Caki2 (cell line): ENCODE measurements around the gene ABCC10. TPM values are rescaled to one million over a fixed set of nuclear protein-coding genes. Genes with fewer than 3 reads are reported as not detected.
A peak's percentile ranks its signal among the peaks of the same experiment; 100 is the strongest.
"Not testable (repeated sequence)": the region's sequence is repeated elsewhere in the genome, so short reads cannot be mapped to it uniquely, and the experiment has no call there.

ENCODE experiments used
- DNase-seq: peaks from one replicate; pipeline ENCODE4 v3.0.0-alpha.2; 2015; ENCODE audit warnings: low read depth
- in situ Hi-C: cut with HindIII; loops from 2 replicates; pipeline ENCODE4 v1.10.0; 2016; ENCODE audit warnings: low sequenced_read_pairs, low pct_unique_long_range_greater_than_20kb, mixed read lengths
- total RNA-seq: library from RNA; depleted of rRNA; stranded (reverse); fragments of >200 nt; shearing (Covaris generic); gene quantifications from 2 replicates; pipeline ENCODE4 v1.2.3, GENCODE V29; 2014; ENCODE audit warnings: low replicate concordance

ABCC10 gene
- total RNA-seq, 1 experiment from 2014 or later: 4.5 TPM

DNA sequence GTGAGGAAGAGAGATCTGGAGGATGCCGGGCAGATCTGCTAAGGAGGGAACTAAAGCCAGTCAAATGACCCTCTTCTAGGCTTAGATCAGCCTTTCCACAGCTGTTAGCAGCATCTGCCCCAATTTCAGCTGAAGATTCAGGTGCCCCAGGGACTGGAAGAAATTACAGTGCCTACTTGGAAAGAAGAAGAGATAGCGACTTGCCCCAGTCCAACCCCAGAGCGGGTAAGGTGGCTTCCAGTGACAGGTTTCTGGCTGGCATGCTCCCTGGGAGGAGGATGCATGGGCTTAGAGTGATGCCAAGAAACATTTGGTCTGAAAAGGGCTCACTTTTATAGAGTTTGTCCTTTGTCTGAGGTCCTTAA is 50.6 kb downstream of the ABCC10 start:
- no peak for DNase-seq
- in situ Hi-C loops: no loop called here

DNA sequence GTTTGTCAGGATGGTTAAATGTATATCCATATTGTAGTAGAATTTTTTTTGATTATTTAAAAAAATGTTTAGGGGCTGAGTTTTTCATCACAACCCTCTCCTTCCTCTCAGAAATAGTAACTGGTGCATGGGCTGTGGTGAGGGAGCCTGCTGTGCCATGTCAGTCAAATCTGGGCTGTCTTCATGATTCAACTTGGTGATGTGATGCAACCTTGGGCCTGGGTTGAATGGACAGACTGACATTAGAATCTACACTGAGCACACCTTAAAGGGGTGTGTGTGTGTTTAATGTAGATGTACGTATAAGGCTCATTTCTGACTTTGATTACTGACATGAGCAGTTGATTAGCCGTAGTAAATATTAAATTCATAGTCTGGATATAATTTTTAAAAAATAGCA is 53.7 kb downstream of the ABCC10 start:
- no peak for DNase-seq
- in situ Hi-C loops: no loop called here

DNA sequence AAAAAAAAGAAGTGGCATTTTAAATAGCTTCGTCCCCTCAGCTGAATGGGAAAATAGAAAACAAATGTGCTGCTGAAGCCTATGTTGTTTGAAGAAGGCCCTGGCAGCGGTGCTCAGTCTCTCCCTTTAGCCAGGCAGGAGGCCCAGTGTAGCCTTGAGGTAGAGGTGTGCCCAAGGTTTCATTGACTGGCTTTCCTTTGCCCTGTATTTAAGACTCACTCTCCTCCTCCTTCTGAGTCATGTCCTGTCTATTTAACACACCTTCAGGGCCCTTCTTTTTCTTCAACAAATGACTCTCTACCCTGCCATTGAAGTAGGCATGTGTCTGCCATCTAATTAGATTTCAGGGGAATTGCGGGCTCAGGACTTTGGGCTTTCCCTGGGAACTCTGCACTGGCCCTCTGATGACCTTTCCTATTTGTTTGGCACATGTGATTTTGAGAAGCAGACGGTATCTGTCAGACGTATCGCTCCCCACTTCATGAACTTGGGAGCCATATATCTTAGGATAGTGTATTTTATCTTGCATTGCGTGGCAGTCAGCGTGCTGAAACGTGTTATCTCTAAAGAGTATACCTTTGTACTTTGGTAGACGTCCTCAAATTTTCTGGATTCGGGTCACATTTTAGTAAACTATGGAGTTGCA is 54.4 kb downstream of the ABCC10 start:
- DNase-seq: peak; percentile 35

GRCh38 chr6:43488667-43489276 is 61.4 kb downstream of the ABCC10 start:
- no peak for DNase-seq
- in situ Hi-C loops: no loop called here

More for the DNA sequence above, 54.4 kb downstream of the ABCC10 start:
- in situ Hi-C loops: no loop called here

DNA sequence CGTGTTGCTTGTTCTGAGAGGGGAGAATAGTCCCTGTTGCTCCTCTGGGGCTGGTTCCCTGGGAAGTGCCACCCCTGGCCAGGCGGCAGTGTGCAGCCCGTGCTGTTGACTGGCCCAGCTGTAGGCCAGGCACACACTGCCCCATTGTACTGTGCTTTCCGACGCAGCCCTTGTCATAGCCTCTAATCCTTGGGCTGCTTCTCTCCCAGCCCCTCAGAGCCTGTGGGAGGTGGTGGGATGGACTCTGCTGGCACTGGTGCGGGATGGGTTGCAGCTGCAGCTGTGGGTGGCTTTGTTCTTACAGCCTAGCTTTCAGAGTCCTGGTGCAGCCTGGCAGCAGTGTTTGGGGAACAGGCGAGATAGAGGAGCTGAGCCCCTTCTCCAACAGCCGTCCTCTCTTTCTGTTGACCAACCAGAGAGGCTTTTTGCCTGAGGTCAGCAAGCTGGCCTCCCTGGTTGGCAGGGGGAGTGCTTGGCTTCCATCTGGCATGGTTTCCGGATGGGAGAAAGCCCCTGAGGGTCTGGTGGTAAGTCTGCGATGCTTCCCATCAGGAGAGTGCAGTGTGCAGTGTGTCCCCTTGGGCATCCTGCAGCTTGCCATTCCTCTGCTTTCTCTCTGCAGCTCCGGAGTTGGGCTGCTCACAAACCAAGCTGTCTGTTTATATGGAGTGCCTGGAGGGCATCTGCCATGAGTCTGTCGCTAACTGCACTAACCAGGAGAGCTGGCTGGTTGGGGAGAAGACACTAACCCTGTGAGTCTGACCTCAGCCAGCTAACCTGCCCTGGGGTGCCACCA is 62.1 kb downstream of the ABCC10 start:
- DNase-seq: no peak
- in situ Hi-C loops: no loop called here

DNA sequence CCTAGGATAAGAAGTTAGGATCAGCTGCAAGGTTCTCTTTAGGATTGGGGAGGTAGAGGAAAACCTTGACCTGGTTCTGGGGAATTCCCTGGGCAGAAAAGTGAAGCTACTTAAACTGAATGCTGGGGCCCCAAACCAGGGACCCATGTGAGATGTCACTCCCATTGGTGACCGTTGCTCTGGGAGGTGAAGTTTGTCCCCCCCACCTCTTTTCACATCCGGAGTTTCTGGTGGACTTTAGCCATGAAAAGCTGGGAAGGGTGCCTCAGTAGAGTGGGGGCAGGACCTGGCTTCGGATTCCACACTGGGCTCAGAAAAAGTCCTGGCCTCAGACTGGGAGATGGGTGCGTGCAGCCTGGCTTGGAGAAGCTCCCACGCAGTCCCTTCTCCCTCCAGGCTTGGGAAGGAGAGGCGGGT is 63.2 kb downstream of the ABCC10 start:
- DNase-seq: no peak
- in situ Hi-C loops: no loop called here

DNA sequence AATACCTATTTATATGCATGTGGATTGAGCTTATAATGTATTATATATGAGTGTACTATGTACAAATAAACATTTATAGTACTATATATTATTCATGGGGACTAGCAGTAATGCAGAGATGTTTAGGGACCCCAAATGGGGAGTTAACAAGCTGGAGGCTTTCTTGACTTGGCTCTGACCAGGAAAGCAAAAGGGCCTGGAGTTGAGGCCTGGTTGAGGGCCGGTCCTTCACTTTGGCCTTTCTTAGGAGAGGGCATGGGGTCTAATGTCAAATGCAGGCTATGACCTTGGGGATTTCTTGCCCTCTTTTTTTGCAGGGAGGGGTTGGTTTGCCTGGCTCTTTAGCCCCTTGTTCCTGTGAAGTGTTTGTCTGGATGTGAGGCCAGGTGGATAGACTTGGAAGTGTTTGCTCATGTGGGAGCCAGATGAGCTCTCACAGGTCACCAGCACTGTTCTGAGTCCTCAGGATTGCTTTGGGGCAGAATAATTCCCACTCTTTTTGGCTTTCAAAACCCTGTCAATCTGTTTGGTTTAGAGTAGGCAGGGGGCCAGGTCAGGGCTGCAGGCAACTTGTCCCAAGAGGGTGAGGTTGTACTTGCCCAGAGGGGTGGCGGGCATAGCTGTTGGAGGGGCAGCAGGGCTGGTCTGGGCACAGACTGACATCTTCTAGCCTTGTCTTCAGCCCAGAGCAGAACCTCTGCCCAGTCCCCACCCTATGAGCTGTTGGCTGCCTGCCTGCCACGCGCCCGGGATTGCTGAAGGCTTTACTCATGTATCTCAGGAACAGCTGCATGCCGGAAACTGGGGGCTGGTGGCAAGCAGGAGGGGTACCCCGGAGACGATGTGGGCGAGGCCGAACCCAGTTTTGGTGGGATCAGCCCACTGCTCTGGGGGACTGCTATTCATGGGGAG is 64.7 kb downstream of the ABCC10 start:
- no peak for DNase-seq
- in situ Hi-C loops: no loop called here

DNA sequence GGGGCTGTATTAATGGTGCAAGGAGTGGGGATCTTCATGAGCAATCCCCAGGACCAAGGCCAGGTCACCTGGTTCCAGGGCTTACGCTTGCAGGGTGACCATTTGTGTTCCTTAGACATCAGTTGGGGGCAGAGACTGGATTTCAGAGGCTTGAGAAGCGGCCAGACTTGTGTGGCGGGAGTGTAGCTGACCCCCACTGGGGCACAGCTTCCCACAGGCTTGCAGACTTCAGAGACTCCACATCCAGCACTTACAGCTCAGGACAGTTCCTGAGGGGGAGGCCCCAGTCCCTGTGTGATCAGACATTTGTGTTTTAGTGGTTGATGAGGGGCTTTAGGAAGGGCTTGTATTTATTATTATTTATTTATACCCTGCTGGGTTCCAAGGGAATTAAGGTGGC is 65.3 kb downstream of the ABCC10 start:
- in situ Hi-C loops: no loop called here
- DNase-seq: no peak

GRCh38 chr6:43493230-43493629 is 65.9 kb downstream of the ABCC10 start:
- no peak for DNase-seq
- in situ Hi-C loops: no loop called here

DNA sequence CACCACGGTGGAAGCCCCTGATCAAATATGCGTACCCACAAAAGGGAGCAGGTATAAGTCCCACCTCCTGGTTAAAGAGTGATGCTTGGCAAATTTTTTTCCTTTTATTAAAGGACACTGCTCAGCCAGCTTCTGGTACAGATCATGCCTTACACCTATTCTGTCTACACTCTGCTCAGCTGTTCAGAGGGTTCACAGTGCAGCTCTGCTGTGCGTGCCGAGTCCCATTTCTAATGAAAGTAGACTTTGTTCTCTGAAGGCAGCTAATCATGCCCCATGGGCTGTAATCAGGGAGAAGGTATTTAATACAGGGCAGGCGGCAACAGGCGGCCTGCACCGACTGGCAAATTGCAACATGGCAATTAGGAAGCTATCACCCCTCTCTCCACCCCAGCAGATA is 66.5 kb downstream of the ABCC10 start:
- DNase-seq: no peak
- in situ Hi-C loops: no loop called here

- in situ Hi-C loops: no loop called here
- no peak for DNase-seq
Observed at GRCh38 chr6:43494321-43494720, 67.0 kb downstream of the ABCC10 start.

- in situ Hi-C loops: no loop called here
Observed at GRCh38 chr6:43494766-43495165, 67.4 kb downstream of the ABCC10 start.

GRCh38 chr6:43495409-43495941 is 68.1 kb downstream of the ABCC10 start:
- DNase-seq: no peak

More at GRCh38 chr6:43494766-43495165, 67.4 kb downstream of the ABCC10 start:
- no peak for DNase-seq

GRCh38 chr6:43496370-43497128 is 69.2 kb downstream of the ABCC10 start:
- DNase-seq: no peak
- in situ Hi-C loops: no loop called here

More at GRCh38 chr6:43495409-43495941, 68.1 kb downstream of the ABCC10 start:
- in situ Hi-C loops: no loop called here

GRCh38 chr6:43497129-43497396 is 69.7 kb downstream of the ABCC10 start:
- no peak for DNase-seq
- in situ Hi-C loops: no loop called here

GRCh38 chr6:43497689-43498088 is 70.3 kb downstream of the ABCC10 start:
- no peak for DNase-seq
- in situ Hi-C loops: no loop called here

- in situ Hi-C loops, DNase-seq: not testable (repeated sequence)
Observed at GRCh38 chr6:43498291-43498690, 71.0 kb downstream of the ABCC10 start.
